ENCODE measurements around the gene WFDC2.

DNA sequence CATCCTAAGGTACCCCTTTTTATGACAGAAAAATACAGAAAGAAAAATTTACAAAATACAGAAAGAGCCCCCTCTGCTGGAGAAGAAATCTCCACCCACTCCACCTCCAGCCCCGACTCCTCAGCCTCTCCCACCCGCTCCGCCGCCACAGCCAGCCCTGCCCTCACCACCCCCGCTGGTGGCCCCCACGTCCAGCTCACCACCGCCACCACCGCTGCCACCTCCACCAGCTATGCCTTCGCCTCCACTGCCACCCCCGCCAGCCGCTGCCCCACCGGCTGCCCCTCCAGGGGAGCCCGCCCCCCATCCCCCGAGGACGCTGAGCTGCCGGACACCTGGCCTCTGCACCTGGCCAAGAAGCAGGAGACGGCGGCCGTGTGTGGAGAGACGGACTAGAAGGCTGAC, 17.7 kb downstream of the WFDC2 start:
- TF ChIP-seq, protein P1, sequence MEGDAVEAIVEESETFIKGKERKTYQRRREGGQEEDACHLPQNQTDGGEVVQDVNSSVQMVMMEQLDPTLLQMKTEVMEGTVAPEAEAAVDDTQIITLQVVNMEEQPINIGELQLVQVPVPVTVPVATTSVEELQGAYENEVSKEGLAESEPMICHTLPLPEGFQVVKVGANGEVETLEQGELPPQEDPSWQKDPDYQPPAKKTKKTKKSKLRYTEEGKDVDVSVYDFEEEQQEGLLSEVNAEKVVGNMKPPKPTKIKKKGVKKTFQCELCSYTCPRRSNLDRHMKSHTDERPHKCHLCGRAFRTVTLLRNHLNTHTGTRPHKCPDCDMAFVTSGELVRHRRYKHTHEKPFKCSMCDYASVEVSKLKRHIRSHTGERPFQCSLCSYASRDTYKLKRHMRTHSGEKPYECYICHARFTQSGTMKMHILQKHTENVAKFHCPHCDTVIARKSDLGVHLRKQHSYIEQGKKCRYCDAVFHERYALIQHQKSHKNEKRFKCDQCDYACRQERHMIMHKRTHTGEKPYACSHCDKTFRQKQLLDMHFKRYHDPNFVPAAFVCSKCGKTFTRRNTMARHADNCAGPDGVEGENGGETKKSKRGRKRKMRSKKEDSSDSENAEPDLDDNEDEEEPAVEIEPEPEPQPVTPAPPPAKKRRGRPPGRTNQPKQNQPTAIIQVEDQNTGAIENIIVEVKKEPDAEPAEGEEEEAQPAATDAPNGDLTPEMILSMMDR (IDR thresholded peaks at IDR 0.05), result no peak
- TF ChIP-seq POLR2A (IDR thresholded peaks at IDR 0.05), result no peak
